K562 (cell line): Measurements from ENCODE around the gene ZNF451. TPM values are rescaled to one million over a fixed set of nuclear protein-coding genes. Genes with fewer than 3 reads are reported as not detected.

Experiments
- ATAC-seq: fragments of 200-7000 bp; cut with Tn5 transposase; 3 replicates; pipeline ENCODE4 v1.9.1; 2020; ENCODE audit warnings: moderate library complexity
- BruUV-seq: library from RNA; stranded (reverse); fragments of 400-500 nt; replicated peaks from 2 replicates; lab custom pipeline; 2021; lab: Mats Ljungman, UMichigan
- CTCF ChIA-PET: fragments of 300-600 bp; formaldehyde crosslinking; extraction: SDS; loops from one replicate; lab custom pipeline; 2021; ENCODE audit warnings: low intra/inter-chr PET ratio; lab: Yijun Ruan, JAX
- POLR2A ChIA-PET: fragments of 300-600, 350-650 bp; sonication (Branson Sonifier 250); formaldehyde crosslinking; extraction: SDS; loops from one replicate; lab custom pipeline; 2021; ENCODE audit warnings: antibody characterized with exemption, inconsistent platforms; lab: Yijun Ruan, JAX
- DNase-seq, 4 experiments: peaks; one replicate each; pipeline versions ENCODE4 v3.0.0 to v3.0.0-alpha.2; 2011 to 2018; ENCODE audit warnings: low spot score in 3 of 4, mixed read lengths in 3 of 4; ENCODE audit errors: extremely low read depth in 1 of 4
- FAIRE-seq: peaks from 2 replicates; lab custom pipeline; 2011; peaks lifted over from hg19 to GRCh38; lab: Jason Lieb, UNC
- H2AFZ ChIP-seq: 2 replicates; pipeline ENCODE4 v1.6.0; 2011; ENCODE audit warnings: low read depth, low read length, control low read depth, inconsistent platforms
- H3K27ac ChIP-seq: fragments of 200-600 bp; 3 replicates; pipeline ENCODE4 v1.8.0; 2011; ENCODE audit warnings: low read depth, mild to moderate bottlenecking, control low read depth, inconsistent platforms, low read length, moderate library complexity, mixed read lengths; ENCODE audit errors: extremely low read depth
- H3K27me3 ChIP-seq, 2 experiments: fragments of 300-600 bp in 1 of 2; 2 replicates in 1 of 2; 3 replicates in 1 of 2; pipeline versions ENCODE4 v1.6.0 to v1.8.0; 2011; ENCODE audit warnings: inconsistent platforms in 2 of 2, low read length in 2 of 2, mild to moderate bottlenecking in 1 of 2, mixed read lengths in 1 of 2, moderate library complexity in 1 of 2; ENCODE audit not compliant: control insufficient read depth in 2 of 2, insufficient read depth in 2 of 2
- H3K36me3 ChIP-seq: fragments of 300-600 bp; 3 replicates; pipeline ENCODE4 v1.8.0; 2011; ENCODE audit warnings: mild to moderate bottlenecking, low read length, inconsistent platforms; ENCODE audit not compliant: control insufficient read depth, insufficient read depth
- H3K4me1 ChIP-seq, 2 experiments: fragments of 200-600 bp in 1 of 2; replicated peaks in 1 of 2; 2 replicates in 1 of 2; 3 replicates in 1 of 2; pipeline versions ENCODE4 v1.5.1 to v1.8.0; 2011; ENCODE audit warnings: inconsistent platforms in 2 of 2, low read length in 2 of 2, mild to moderate bottlenecking in 1 of 2, mixed read lengths in 1 of 2, moderate library complexity in 1 of 2; ENCODE audit not compliant: control insufficient read depth in 2 of 2, insufficient read depth in 2 of 2
- H3K4me2 ChIP-seq: 2 replicates; pipeline ENCODE4 v1.6.1; 2011; ENCODE audit warnings: low read length, control low read depth, inconsistent platforms, mixed read lengths; ENCODE audit not compliant: insufficient read depth
- H3K4me3 ChIP-seq: fragments of 200-600 bp; sonication (generic), shearing (Covaris generic); 2 replicates; pipeline ENCODE4 v1.5.1; 2016; ENCODE audit warnings: control low read depth, inconsistent platforms
- H3K79me2 ChIP-seq: fragments of 200-600 bp; 3 replicates; pipeline ENCODE4 v1.8.0; 2011; ENCODE audit warnings: low read length, inconsistent platforms; ENCODE audit not compliant: control insufficient read depth, insufficient read depth
- H3K9ac ChIP-seq, 2 experiments: 2 replicates each; pipeline versions ENCODE4 v1.6.0 to v1.6.1; 2011; ENCODE audit warnings: low read depth in 2 of 2, low read length in 2 of 2, control low read depth in 1 of 2, inconsistent platforms in 1 of 2, mild to moderate bottlenecking in 1 of 2, mixed read lengths in 1 of 2; ENCODE audit not compliant: insufficient read depth in 1 of 2
- H3K9me1 ChIP-seq: one replicate; pipeline ENCODE4 v1.6.0; 2011; ENCODE audit warnings: inconsistent platforms, mild to moderate bottlenecking, low read length, moderate library complexity; ENCODE audit not compliant: control insufficient read depth, insufficient read depth
- H3K9me3 ChIP-seq: replicated peaks from 2 replicates; pipeline ENCODE4 v1.5.1; 2011; ENCODE audit warnings: low read depth, low read length, inconsistent platforms; ENCODE audit not compliant: control insufficient read depth, insufficient read depth
- H4K20me1 ChIP-seq: replicated peaks from 2 replicates; pipeline ENCODE4 v1.6.1; 2011; ENCODE audit warnings: low read length, inconsistent platforms, mixed read lengths; ENCODE audit not compliant: control insufficient read depth, insufficient read depth
- BCOR ChIP-seq: fragments of 450-650 bp; IDR thresholded peaks from 2 replicates; pipeline ENCODE4 v1.6.1; 2016
- BRF1 ChIP-seq: IDR thresholded peaks from 3 replicates; pipeline ENCODE4 v1.6.1; 2011; ENCODE audit warnings: borderline replicate concordance, mild to moderate bottlenecking; ENCODE audit not compliant: insufficient read length; ENCODE audit errors: extremely low read depth
- GABPB1 ChIP-seq: sonication (generic); formaldehyde crosslinking; IDR thresholded peaks from 2 replicates; pipeline ENCODE4 v1.8.0; 2022; ENCODE audit warnings: mild to moderate bottlenecking, missing genetic modification reagents
- HDAC2 ChIP-seq: fragments of 450-650 bp; IDR thresholded peaks from 2 replicates; pipeline ENCODE4 v1.6.1; 2016; ENCODE audit warnings: mild to moderate bottlenecking
- ILK ChIP-seq: fragments of 450-650 bp; IDR thresholded peaks from 2 replicates; pipeline ENCODE4 v1.6.1; 2016; ENCODE audit warnings: missing genetic modification characterization, low read depth, mild to moderate bottlenecking, missing compliant biosample characterization, moderate library complexity, borderline replicate concordance
- MYNN ChIP-seq, 2 experiments: sonication (generic); formaldehyde crosslinking in 1 of 2; IDR thresholded peaks; 2 replicates each; pipeline versions ENCODE4 v1.5.0 to v1.6.1; 2016 to 2020; ENCODE audit warnings: antibody characterized with exemption in 1 of 2, missing genetic modification reagents in 1 of 2
- RBFOX2 ChIP-seq: fragments of 200-400 bp; formaldehyde crosslinking; IDR thresholded peaks from 2 replicates; pipeline ENCODE4 v1.6.1; 2017; ENCODE audit warnings: low read depth, mild to moderate bottlenecking, low read length, moderate library complexity
- RBM25 ChIP-seq: fragments of 200-400 bp; formaldehyde crosslinking; IDR thresholded peaks from 2 replicates; pipeline ENCODE4 v1.6.1; 2018; ENCODE audit warnings: low read length, low read depth, moderate library complexity; ENCODE audit not compliant: severe bottlenecking
- SMARCC2 ChIP-seq: fragments of 450-650 bp; IDR thresholded peaks from 2 replicates; pipeline ENCODE4 v1.6.1; 2017; ENCODE audit warnings: antibody characterized with exemption, moderate library complexity, mild to moderate bottlenecking, low read depth
- TRIM28 ChIP-seq: fragments of 450-650 bp; IDR thresholded peaks from 2 replicates; pipeline ENCODE4 v1.6.1; 2017
- ZNF24 ChIP-seq: fragments of 450-650 bp; IDR thresholded peaks from 2 replicates; pipeline ENCODE4 v1.6.1; 2016
- ZNF384 ChIP-seq: IDR thresholded peaks from 2 replicates; pipeline ENCODE4 v1.6.1; 2012; ENCODE audit warnings: low read depth, low read length, improper control_type of control experiment
- WGBS: fragments of 100-300 bp; shearing (Covaris generic); methylation state at CpG from one replicate; pipeline ENCODE4 v1.1.6; 2016; ENCODE audit warnings: low coverage, mixed read lengths; ENCODE audit not compliant: insufficient coverage; ENCODE audit errors: missing lambda C conversion rate; 5-methylcytosine and 5-hydroxymethylcytosine counted together
- in situ Hi-C: fragments of 300-500 bp; cut with MboI; formaldehyde crosslinking; loops from 4 replicates; pipeline ENCODE4 v1.15.0; 2018; ENCODE audit warnings: inconsistent platforms, mixed read lengths
- intact Hi-C: fragments of 100-400 bp; cut with micrococcal nuclease; formaldehyde crosslinking; loops from 2 replicates; pipeline ENCODE4 v1.14.2; 2022
- polyA plus RNA-seq, 8 experiments: library from polyadenylated mRNA; depleted of rRNA in 4 of 8; stranded (reverse) in 5 of 8; unstranded in 3 of 8; fragments of >200 nt; fragmentation: Nextera tagmentation in 2 of 8; fragmentation: Illumina TruSeq in 1 of 8; extraction: Ambion mirVana in 2 of 8; extraction: Trizol in 1 of 8; gene quantifications; 2 replicates each; pipeline versions ENCODE4 v1.2.1 to v1.2.3, GENCODE V29; 2011 to 2014; ENCODE audit warnings: inconsistent platforms in 1 of 8, missing spikeins in 1 of 8
- total RNA-seq, 7 experiments: library from RNA; depleted of rRNA in 6 of 7; stranded (reverse); fragments of >200 nt in 6 of 7; fragmentation: Illumina TruSeq in 2 of 7; extraction: Trizol in 2 of 7; gene quantifications; 2 replicates each; pipeline versions ENCODE4 v1.2.1 to v1.2.3, GENCODE V29; 2011 to 2021; ENCODE audit warnings: low replicate concordance in 1 of 7
- TF ChIP-seq, protein P1 (sequence below): fragments of 450-650 bp; IDR thresholded peaks from 2 replicates; pipeline ENCODE4 v1.6.1; 2016; ENCODE audit warnings: low read depth, mild to moderate bottlenecking, moderate library complexity
- TF ChIP-seq, protein P2 (sequence below), 2 experiments: fragments of 200-800 bp in 1 of 2; sonication (Bioruptor generic) in 1 of 2; sonication (generic) in 1 of 2; formaldehyde crosslinking in 1 of 2; IDR thresholded peaks in 1 of 2; conservative IDR thresholded peaks in 1 of 2; 2 replicates each; pipeline versions ENCODE4 v1.5.0 to v1.6.1; 2016 to 2020; ENCODE audit warnings: missing compliant biosample characterization in 1 of 2, missing genetic modification characterization in 1 of 2, missing genetic modification reagents in 1 of 2

The ZNF451 gene
- total and polyA plus RNA-seq, 9 of the 15 experiments (the other 6 are each of a cell fraction or from before 2014, with no cell fraction given), result 16.1 to 74.3 (median 38.3) TPM

DNA sequence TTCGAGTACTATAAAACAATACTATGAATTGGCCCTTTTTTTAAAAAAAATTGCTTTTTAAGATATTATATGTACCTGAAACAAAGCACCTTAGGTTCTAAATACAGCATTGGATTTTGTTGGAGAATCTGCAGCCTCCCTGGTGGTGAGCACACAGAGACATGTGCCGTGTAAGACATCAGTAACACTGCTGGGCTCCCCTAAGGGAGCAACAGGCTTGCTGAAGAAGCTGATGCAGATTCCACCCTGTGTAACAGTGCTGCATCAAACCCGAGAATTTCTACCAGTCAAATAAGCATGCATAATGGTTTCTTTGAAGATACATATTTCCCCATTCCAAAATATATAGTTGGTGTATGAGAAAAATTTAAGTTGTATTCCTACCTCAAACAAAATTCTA lies 26.1 kb upstream of the ZNF451 start:
- CTCF ChIA-PET, result no interaction called here
- Histone ChIP-seq H3K4me3 (no peak overlapping the region), H3K4me1 (peaks cover 0 to 3% of the 10 kb centered on the region in 2 experiments; a peak in 2 of 5 replicates), H3K79me2 (no peaks in the 10 kb centered on the region), H3K9ac (no peak overlapping the region), H3K4me2 (no peak overlapping the region), H3K9me1 (no peaks in the 10 kb centered on the region), H3K27me3 (no peaks in the 10 kb centered on the region), H2AFZ (no peak overlapping the region), H3K27ac (no peak overlapping the region), H3K36me3 (peaks cover 46% of the 10 kb centered on the region), H3K9me3 (no peaks in the 10 kb centered on the region), H4K20me1 (no peaks in the 10 kb centered on the region)
- POLR2A ChIA-PET, result no interaction called here
- no peak for TF ChIP-seq ILK (tag)
- no peak for TF ChIP-seq HDAC2
- TF ChIP-seq GABPB1 (CRISPR knock-in tag), result no peak
- intact Hi-C loops (no loop called here), in situ Hi-C loops (no loop called here)
- 90% methylated on average over 3 of the region's 3 CpGs for WGBS
- no peak for DNase-seq
- BruUV-seq, result no TSS peak
- FAIRE-seq, result no peak
- ATAC-seq, result peak; percentile 53; the same call in 2 of the 3 replicates

DNA sequence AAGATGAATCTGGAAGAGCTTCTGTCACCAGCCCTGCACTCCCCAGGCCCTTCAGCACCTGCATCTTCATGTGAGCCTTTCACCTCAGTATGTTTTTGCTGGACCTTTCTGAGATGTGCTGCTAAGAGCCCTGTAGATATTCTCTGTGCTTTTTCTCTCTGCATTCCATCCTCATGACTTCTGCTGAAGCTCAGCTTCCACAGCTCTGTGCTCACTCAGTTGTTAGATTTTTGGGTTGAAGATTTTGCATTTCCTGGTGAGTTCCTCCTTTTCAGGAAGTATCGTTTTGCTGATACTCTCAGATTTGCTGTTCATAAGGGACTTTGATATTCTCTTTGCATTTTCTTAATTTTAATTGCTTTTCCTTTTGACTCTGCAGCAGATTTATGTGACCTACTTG lies 25.2 kb upstream of the ZNF451 start:
- ChIA-PET POLR2A (interaction anchor here (0.8 kb wide), 1 partner anchor 9 kb away, joined by 3 read pairs; no protein-coding TSS in a partner anchor), CTCF (no interaction called here)
- ATAC-seq, result no peak
- BruUV-seq, result no TSS peak
- H3K9ac ChIP-seq, result no peak overlapping the region
- no peaks in the 10 kb centered on the region for H3K9me1 ChIP-seq
- FAIRE-seq, result no peak
- no peaks in the 10 kb centered on the region for H3K79me2 ChIP-seq
- no peak overlapping the region for H2AFZ ChIP-seq
- intact Hi-C loops (no loop called here), in situ Hi-C loops (no loop called here)
- H3K27ac ChIP-seq, result no peak overlapping the region
- H3K4me2 ChIP-seq, result no peak overlapping the region
- 77% methylated on average over 1 of the region's 1 CpG for WGBS
- H3K4me3 ChIP-seq, result no peak overlapping the region
- H3K27me3 ChIP-seq, result no peaks in the 10 kb centered on the region
- no peak for DNase-seq
- no peaks in the 10 kb centered on the region for H4K20me1 ChIP-seq
- H3K36me3 ChIP-seq, result peaks cover 40% of the 10 kb centered on the region; the same call in 2 of the 3 replicates
- H3K9me3 ChIP-seq, result no peaks in the 10 kb centered on the region
- peaks cover 0 to 12% of the 10 kb centered on the region in 2 experiments; a peak in 2 of 5 replicates for H3K4me1 ChIP-seq
- TF ChIP-seq, protein P1, sequence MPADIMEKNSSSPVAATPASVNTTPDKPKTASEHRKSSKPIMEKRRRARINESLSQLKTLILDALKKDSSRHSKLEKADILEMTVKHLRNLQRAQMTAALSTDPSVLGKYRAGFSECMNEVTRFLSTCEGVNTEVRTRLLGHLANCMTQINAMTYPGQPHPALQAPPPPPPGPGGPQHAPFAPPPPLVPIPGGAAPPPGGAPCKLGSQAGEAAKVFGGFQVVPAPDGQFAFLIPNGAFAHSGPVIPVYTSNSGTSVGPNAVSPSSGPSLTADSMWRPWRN, result no peak
- TF ChIP-seq TRIM28, result no peak
- no peak for TF ChIP-seq BCOR
- TF ChIP-seq MYNN (IDR thresholded peaks at IDR 0.05), result no peak
- TF ChIP-seq MYNN (CRISPR knock-in tag; IDR thresholded peaks at IDR 0.05), result no peak
- no peak for TF ChIP-seq ZNF384
- TF ChIP-seq, protein P2, sequence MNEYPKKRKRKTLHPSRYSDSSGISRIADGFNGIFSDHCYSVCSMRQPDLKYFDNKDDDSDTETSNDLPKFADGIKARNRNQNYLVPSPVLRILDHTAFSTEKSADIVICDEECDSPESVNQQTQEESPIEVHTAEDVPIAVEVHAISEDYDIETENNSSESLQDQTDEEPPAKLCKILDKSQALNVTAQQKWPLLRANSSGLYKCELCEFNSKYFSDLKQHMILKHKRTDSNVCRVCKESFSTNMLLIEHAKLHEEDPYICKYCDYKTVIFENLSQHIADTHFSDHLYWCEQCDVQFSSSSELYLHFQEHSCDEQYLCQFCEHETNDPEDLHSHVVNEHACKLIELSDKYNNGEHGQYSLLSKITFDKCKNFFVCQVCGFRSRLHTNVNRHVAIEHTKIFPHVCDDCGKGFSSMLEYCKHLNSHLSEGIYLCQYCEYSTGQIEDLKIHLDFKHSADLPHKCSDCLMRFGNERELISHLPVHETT (CRISPR knock-in tag; conservative IDR thresholded peaks at IDR 0.05 in 1 of 2, IDR thresholded peaks at IDR 0.05 in 1 of 2), result no peak
- no peak for TF ChIP-seq ZNF24
- no peak for TF ChIP-seq SMARCC2
- TF ChIP-seq GABPB1 (CRISPR knock-in tag), result no peak
- no peak for TF ChIP-seq RBM25
- TF ChIP-seq BRF1, result no peak
- no peak for TF ChIP-seq RBFOX2
